Measurements from ENCODE around the gene PCDHA5.
"Not testable (repeated sequence)": the region's sequence is repeated elsewhere in the genome, so short reads cannot be mapped to it uniquely, and the experiment has no call there.

The PCDHA5 gene

GRCh38 chr5:140849831-140850634 lies 28.6 kb downstream of the PCDHA5 start:
- not testable (repeated sequence) for H3K4me2 ChIP-seq (ENCODE audit: low read length); H3F3A ChIP-seq (ENCODE audit: control insufficient read depth, insufficient read depth); H3K27me3 ChIP-seq (ENCODE audit: control insufficient read depth, low read length); H3K9me3 ChIP-seq (ENCODE audit: control insufficient read depth, insufficient read depth, low read length); H3K9me2 ChIP-seq (replicated peaks; ENCODE audit: control insufficient read depth, low read length); H4K20me1 ChIP-seq (ENCODE audit: control insufficient read depth, insufficient read depth, low read depth, low read length); H3K36me3 ChIP-seq (ENCODE audit: control insufficient read depth, low read length); H3K27ac ChIP-seq (ENCODE audit: low read depth, low read length); H3K4me1 ChIP-seq (ENCODE audit: control insufficient read depth, low read length); H3K4me3 ChIP-seq (ENCODE audit: low read length); H3K79me2 ChIP-seq (ENCODE audit: control insufficient read depth, low read length)

GRCh38 chr5:140855772-140856674 lies 34.6 kb downstream of the PCDHA5 start, which contains the start of gene PCDHA10:
Gene PCDHA10, plus strand, starts transcription at chr5:140855897. Its CDS starts 152 bp downstream, at chr5:140856049.
- Histone ChIP-seq H3F3A (ENCODE audit: control insufficient read depth, insufficient read depth) (no peaks in the 10 kb centered on the region), H3K27ac (ENCODE audit: low read depth, low read length) (no peak within 1 kb of the TSS), H3K9me3 (ENCODE audit: control insufficient read depth, insufficient read depth, low read length) (no peaks in the 10 kb centered on the region), H3K79me2 (ENCODE audit: control insufficient read depth, low read length) (no peaks in the 10 kb centered on the region), H4K20me1 (ENCODE audit: control insufficient read depth, insufficient read depth, low read depth, low read length) (no peaks in the 10 kb centered on the region), H3K4me2 (ENCODE audit: low read length) (no peak within 1 kb of the TSS), H3K27me3 (ENCODE audit: control insufficient read depth, low read length) (no peaks in the 10 kb centered on the region), H3K36me3 (ENCODE audit: control insufficient read depth, low read length) (no peaks in the 10 kb centered on the region), H3K4me3 (ENCODE audit: low read length) (no peak within 1 kb of the TSS), H3K4me1 (ENCODE audit: control insufficient read depth, low read length) (no peaks in the 10 kb centered on the region), H3K9me2 (replicated peaks; ENCODE audit: control insufficient read depth, low read length) (no peaks in the 10 kb centered on the region)
- TF ChIP-seq EZH2phosphoT487 (IDR thresholded peaks at IDR 0.05; ENCODE audit: borderline replicate concordance, low read length): no peak
- peak; percentile 18 for TF ChIP-seq CTCF (IDR thresholded peaks at IDR 0.05; ENCODE audit: low read depth, low read length, poor library complexity, severe bottlenecking)

DNA sequence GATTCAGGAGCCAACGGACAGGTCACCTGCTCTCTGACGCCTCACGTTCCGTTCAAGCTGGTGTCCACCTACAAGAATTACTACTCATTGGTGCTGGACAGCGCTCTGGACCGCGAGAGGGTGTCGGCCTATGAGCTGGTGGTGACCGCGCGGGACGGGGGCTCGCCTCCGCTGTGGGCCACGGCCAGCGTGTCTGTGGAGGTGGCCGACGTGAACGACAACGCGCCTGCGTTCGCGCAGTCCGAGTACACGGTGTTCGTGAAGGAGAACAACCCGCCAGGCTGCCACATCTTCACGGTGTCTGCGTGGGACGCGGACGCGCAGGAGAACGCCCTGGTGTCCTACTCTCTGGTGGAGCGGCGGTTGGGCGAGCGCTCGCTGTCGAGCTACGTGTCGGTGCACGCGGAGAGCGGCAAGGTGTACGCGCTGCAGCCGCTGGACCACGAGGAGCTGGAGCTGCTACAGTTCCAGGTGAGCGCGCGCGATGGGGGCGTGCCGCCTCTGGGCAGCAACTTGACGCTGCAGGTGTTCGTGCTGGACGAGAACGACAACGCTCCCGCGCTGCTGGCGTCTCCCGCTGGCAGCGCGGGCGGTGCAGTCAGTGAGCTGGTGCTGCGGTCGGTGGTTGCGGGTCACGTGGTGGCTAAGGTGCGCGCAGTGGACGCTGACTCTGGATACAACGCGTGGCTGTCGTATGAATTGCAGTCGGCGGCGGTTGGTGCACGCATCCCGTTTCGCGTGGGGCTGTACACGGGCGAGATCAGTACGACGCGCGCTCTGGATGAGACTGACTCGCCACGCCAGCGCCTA lies 36.0 kb downstream of the PCDHA5 start:
- no peaks in the 10 kb centered on the region for H3K36me3 ChIP-seq (ENCODE audit: control insufficient read depth, low read length)
- H3K79me2 ChIP-seq (ENCODE audit: control insufficient read depth, low read length): no peaks in the 10 kb centered on the region
- H3K9me3 ChIP-seq (ENCODE audit: control insufficient read depth, insufficient read depth, low read length): no peaks in the 10 kb centered on the region

More for the DNA sequence above, 36.0 kb downstream of the PCDHA5 start:
- H3K27me3 ChIP-seq (ENCODE audit: control insufficient read depth, low read length): no peaks in the 10 kb centered on the region
- no peaks in the 10 kb centered on the region for H4K20me1 ChIP-seq (ENCODE audit: control insufficient read depth, insufficient read depth, low read depth, low read length)
- no peak overlapping the region for H3K27ac ChIP-seq (ENCODE audit: low read depth, low read length)
- no peaks in the 10 kb centered on the region for H3K4me1 ChIP-seq (ENCODE audit: control insufficient read depth, low read length)
- H3K9me2 ChIP-seq (replicated peaks; ENCODE audit: control insufficient read depth, low read length): no peaks in the 10 kb centered on the region
- H3K4me2 ChIP-seq (ENCODE audit: low read length): no peak overlapping the region
- TF ChIP-seq EZH2phosphoT487 (IDR thresholded peaks at IDR 0.05; ENCODE audit: borderline replicate concordance, low read length): no peak
- no peak for TF ChIP-seq CTCF (IDR thresholded peaks at IDR 0.05; ENCODE audit: low read depth, low read length, poor library complexity, severe bottlenecking)
- no peak overlapping the region for H3K4me3 ChIP-seq (ENCODE audit: low read length)
- no peaks in the 10 kb centered on the region for H3F3A ChIP-seq (ENCODE audit: control insufficient read depth, insufficient read depth)

Data from DOHH2 (cell line).